H9 (cell line): ENCODE data around the gene OR6S1. TPM values are rescaled to one million over a fixed set of nuclear protein-coding genes. Genes with fewer than 3 reads are reported as not detected.

Experiments
- DNase-seq: peaks from one replicate; pipeline ENCODE4 v3.0.0-alpha.2; 2017
- H2AFZ ChIP-seq: one replicate; pipeline ENCODE4 v1.6.1; 2013; ENCODE audit warnings: mild to moderate bottlenecking, low read length, control low read depth, moderate library complexity
- H2AK5ac ChIP-seq: 2 replicates; pipeline ENCODE4 v1.6.1; 2013; ENCODE audit warnings: low read length, control low read depth, mixed read lengths; ENCODE audit not compliant: insufficient read length
- H2BK120ac ChIP-seq: one replicate; pipeline ENCODE4 v1.6.1; 2013; ENCODE audit warnings: low read depth, mild to moderate bottlenecking, low read length, control low read depth, inconsistent platforms; ENCODE audit not compliant: poor library complexity, severe bottlenecking
- H2BK12ac ChIP-seq: 2 replicates; pipeline ENCODE4 v1.6.1; 2013; ENCODE audit warnings: low read length, control low read depth, mixed read lengths, low read depth; ENCODE audit not compliant: insufficient read length
- H2BK15ac ChIP-seq: 2 replicates; pipeline ENCODE4 v1.6.1; 2013; ENCODE audit warnings: low read depth, low read length, control low read depth
- H2BK20ac ChIP-seq: one replicate; pipeline ENCODE4 v1.6.1; 2013; ENCODE audit warnings: low read depth, mild to moderate bottlenecking, low read length, control low read depth, inconsistent platforms; ENCODE audit not compliant: poor library complexity, severe bottlenecking
- H2BK5ac ChIP-seq: 2 replicates; pipeline ENCODE4 v1.6.1; 2013; ENCODE audit warnings: low read length, control low read depth, mixed read lengths; ENCODE audit not compliant: insufficient read length
- H3K14ac ChIP-seq: 2 replicates; pipeline ENCODE4 v1.6.1; 2013; ENCODE audit warnings: low read length, control low read depth; ENCODE audit not compliant: insufficient read depth
- H3K18ac ChIP-seq: 2 replicates; pipeline ENCODE4 v1.6.1; 2013; ENCODE audit warnings: low read depth, mild to moderate bottlenecking, mixed read lengths, low read length, control low read depth; ENCODE audit not compliant: insufficient read length
- H3K23ac ChIP-seq: 2 replicates; pipeline ENCODE4 v1.6.1; 2013; ENCODE audit warnings: low read length, control low read depth, mixed read lengths, low read depth; ENCODE audit not compliant: insufficient read length
- H3K23me2 ChIP-seq: 2 replicates; pipeline ENCODE4 v1.6.1; 2013; ENCODE audit warnings: low read depth, mild to moderate bottlenecking, mixed read lengths, low read length, control low read depth; ENCODE audit not compliant: insufficient read length, poor library complexity, severe bottlenecking
- H3K27ac ChIP-seq: 2 replicates; pipeline ENCODE4 v1.5.1; 2013; ENCODE audit warnings: low read length, control low read depth, mixed read lengths, low read depth; ENCODE audit not compliant: insufficient read length
- H3K27me3 ChIP-seq: 2 replicates; pipeline ENCODE4 v1.6.1; 2013; ENCODE audit warnings: low read length, control low read depth, inconsistent platforms; ENCODE audit not compliant: insufficient read depth
- H3K4ac ChIP-seq: 2 replicates; pipeline ENCODE4 v1.6.1; 2013; ENCODE audit warnings: low read depth, mild to moderate bottlenecking, control low read depth, inconsistent platforms, low read length, moderate library complexity
- H3K4me1 ChIP-seq: 2 replicates; pipeline ENCODE4 v1.6.1; 2013; ENCODE audit warnings: low read length, control low read depth, inconsistent platforms; ENCODE audit not compliant: insufficient read depth
- H3K4me2 ChIP-seq: 2 replicates; pipeline ENCODE4 v1.6.1; 2013; ENCODE audit warnings: low read length, control low read depth, mixed read lengths; ENCODE audit not compliant: insufficient read length, insufficient read depth
- H3K56ac ChIP-seq: 2 replicates; pipeline ENCODE4 v1.6.1; 2013; ENCODE audit warnings: low read depth, mild to moderate bottlenecking, mixed read lengths, low read length, control low read depth; ENCODE audit not compliant: insufficient read length
- H3K79me1 ChIP-seq: 2 replicates; pipeline ENCODE4 v1.6.1; 2013; ENCODE audit warnings: low read depth, mild to moderate bottlenecking, moderate library complexity, low read length, control low read depth, inconsistent platforms; ENCODE audit not compliant: insufficient read depth, poor library complexity, severe bottlenecking
- H3K79me2 ChIP-seq: 2 replicates; pipeline ENCODE4 v1.6.1; 2013; ENCODE audit warnings: low read length, control low read depth, inconsistent platforms; ENCODE audit not compliant: insufficient read depth
- H3K9ac ChIP-seq: 2 replicates; pipeline ENCODE4 v1.6.1; 2013; ENCODE audit warnings: low read length, control low read depth, mixed read lengths; ENCODE audit not compliant: insufficient read length; ENCODE audit errors: extremely low read depth
- H3K9me3 ChIP-seq: one replicate; pipeline ENCODE4 v1.6.1; 2013; ENCODE audit warnings: low read depth, low read length, inconsistent platforms; ENCODE audit not compliant: control insufficient read depth
- H3T11ph ChIP-seq: one replicate; pipeline ENCODE4 v1.6.1; 2013; ENCODE audit warnings: mild to moderate bottlenecking, low read length, control low read depth, inconsistent platforms
- H4K20me1 ChIP-seq: one replicate; pipeline ENCODE4 v1.6.1; 2013; ENCODE audit not compliant: control insufficient read depth, insufficient read length, insufficient read depth
- H4K5ac ChIP-seq: 2 replicates; pipeline ENCODE4 v1.6.1; 2013; ENCODE audit warnings: low read depth, mild to moderate bottlenecking, mixed read lengths, low read length, control low read depth; ENCODE audit not compliant: insufficient read length
- H4K8ac ChIP-seq: replicated peaks from 2 replicates; pipeline ENCODE4 v1.6.1; 2013; ENCODE audit warnings: low read length, control low read depth, mixed read lengths, low read depth; ENCODE audit not compliant: insufficient read length
- H4K91ac ChIP-seq: 2 replicates; pipeline ENCODE4 v1.6.1; 2013; ENCODE audit warnings: low read depth, mild to moderate bottlenecking, moderate library complexity, mixed read lengths, low read length, control low read depth; ENCODE audit not compliant: insufficient read length
- H3K27ac Mint-ChIP-seq, 3 experiments: 2 replicates in 2 of 3; 3 replicates in 1 of 3; pipeline ENCODE4 v1.8.0; 2020 to 2021; ENCODE audit warnings: mixed read lengths in 3 of 3, mild to moderate bottlenecking in 1 of 3, moderate library complexity in 1 of 3
- H3K27me3 Mint-ChIP-seq: 2 replicates; pipeline ENCODE4 v1.8.0; 2021; ENCODE audit warnings: low read depth, mild to moderate bottlenecking, moderate library complexity, mixed read lengths
- H3K36me3 Mint-ChIP-seq, 3 experiments: 2 replicates in 2 of 3; 3 replicates in 1 of 3; pipeline ENCODE4 v1.8.0; 2020 to 2021; ENCODE audit warnings: low read depth in 3 of 3, mixed read lengths in 3 of 3; ENCODE audit not compliant: insufficient read depth in 1 of 3
- H3K4me1 Mint-ChIP-seq, 2 experiments: 2 replicates each; pipeline ENCODE4 v1.8.0; 2020; ENCODE audit warnings: mixed read lengths in 2 of 2
- H3K4me3 Mint-ChIP-seq, 2 experiments: 2 replicates in 1 of 2; 3 replicates in 1 of 2; pipeline ENCODE4 v1.8.0; 2020 to 2021; ENCODE audit warnings: mild to moderate bottlenecking in 2 of 2, mixed read lengths in 2 of 2, moderate library complexity in 1 of 2
- H3K9me3 Mint-ChIP-seq, 2 experiments: 2 replicates in 1 of 2; 3 replicates in 1 of 2; pipeline ENCODE4 v1.8.0; 2020; ENCODE audit warnings: mild to moderate bottlenecking in 2 of 2, mixed read lengths in 2 of 2, moderate library complexity in 1 of 2
- CTCF ChIP-seq: fragments of 200-600 bp; sonication (generic); conservative IDR thresholded peaks from 3 replicates; pipeline ENCODE4 v1.8.0; 2021; ENCODE audit warnings: antibody characterized with exemption, mild to moderate bottlenecking
- WGBS: extraction: QIAGEN DNeasy Blood & Tissue Kit; methylation state at CpG from one replicate; pipeline ENCODE4 v1.1.7; 2013; ENCODE audit warnings: missing lambda C conversion rate, low lambda C conversion rate, mixed read lengths; ENCODE audit not compliant: insufficient read length; ENCODE audit errors: extremely low coverage; 5-methylcytosine and 5-hydroxymethylcytosine counted together
- total RNA-seq: library from RNA; stranded (reverse); gene quantifications from 2 replicates; pipeline ENCODE4 v1.2.1, GENCODE V29; 2021

OR6S1 gene
- total RNA-seq, 1 experiment from 2014 or later = not detected

- H2AFZ ChIP-seq = peak overlapping the region; percentile 97
- H4K20me1 ChIP-seq = no peaks in the 10 kb centered on the region
- H4K91ac ChIP-seq = no peak overlapping the region
- TF ChIP-seq CTCF = no peak
- H4K8ac ChIP-seq = no peak overlapping the region
- H3K27me3 Mint-ChIP-seq = peaks cover 3% of the 10 kb centered on the region
- no peak overlapping the region for H3K4ac ChIP-seq
- no peaks in the 10 kb centered on the region for H3K27me3 ChIP-seq
- H2BK15ac ChIP-seq = no peak overlapping the region
- peaks cover 17 to 18% of the 10 kb centered on the region in 2 experiments for H3K4me1 Mint-ChIP-seq
- H2BK12ac ChIP-seq = no peak overlapping the region
- no peaks in the 10 kb centered on the region for H3K4me1 ChIP-seq
- H3K79me1 ChIP-seq = no peaks in the 10 kb centered on the region
- peak overlapping the region; percentile 71 for H3K18ac ChIP-seq
- no peak overlapping the region for H2BK5ac ChIP-seq
- peak overlapping the region; percentile 44 to 96 (median 88); a peak in 5 of 7 replicates for H3K27ac Mint-ChIP-seq
- peak overlapping the region; percentile 74; the same call in 1 of the 2 replicates for H3K14ac ChIP-seq
- no peaks in the 10 kb centered on the region for H3K79me2 ChIP-seq
- no peak overlapping the region for H2BK120ac ChIP-seq
- no peak overlapping the region for H3K56ac ChIP-seq
- peak overlapping the region; percentile 30 for H3K27ac ChIP-seq
- H2AK5ac ChIP-seq = no peak overlapping the region
- peak; percentile 91 for DNase-seq
- H4K5ac ChIP-seq = no peak overlapping the region
- no peaks in the 10 kb centered on the region for H3K9me3 ChIP-seq
- H3K23me2 ChIP-seq = peaks cover 23% of the 10 kb centered on the region
- WGBS = no CpG with 5 or more reads among the region's 25 CpGs
- no peaks in the 10 kb centered on the region for H3K9me3 Mint-ChIP-seq
- H3K23ac ChIP-seq = no peak overlapping the region
- peak overlapping the region; percentile 97 for H3K4me2 ChIP-seq
- H3K36me3 Mint-ChIP-seq = no peaks in the 10 kb centered on the region
- no peak overlapping the region for H3T11ph ChIP-seq
- H3K4me3 Mint-ChIP-seq = no peak overlapping the region
- H3K9ac ChIP-seq = peak overlapping the region; percentile 75
- no peak overlapping the region for H2BK20ac ChIP-seq
Measured at GRCh38 chr14:20681348-20682126, 40.0 kb upstream of the OR6S1 start.
